B cell (primary cell): ENCODE measurements around the gene COL6A5. TPM values are rescaled to one million over a fixed set of nuclear protein-coding genes. Genes with fewer than 3 reads are reported as not detected.
"Not testable (repeated sequence)": the region's sequence is repeated elsewhere in the genome, so short reads cannot be mapped to it uniquely, and the experiment has no call there.

Experiments
- ATAC-seq: fragments of 200-7000 bp; cut with Tn5 transposase; one replicate; pipeline ENCODE4 v1.10.0; 2021; ENCODE audit warnings: low read depth, mild to moderate bottlenecking, moderate number of reproducible peaks, moderate library complexity
- CTCF ChIA-PET: fragments of 350-600 bp; sonication (Branson Sonifier 250); formaldehyde crosslinking; loops from one replicate; lab custom pipeline; 2021; ENCODE audit warnings: antibody characterized with exemption, inconsistent platforms; lab: Charles Lee
- POLR2A ChIA-PET: fragments of 350-600 bp; sonication (Branson Sonifier 250); formaldehyde crosslinking; loops from one replicate; lab custom pipeline; 2021; ENCODE audit warnings: antibody characterized with exemption; lab: Charles Lee
- DNase-seq: peaks from one replicate; pipeline ENCODE4 v3.0.0; 2013
- H2AFZ ChIP-seq: 2 replicates; pipeline ENCODE4 v1.6.1; 2012; ENCODE audit warnings: mild to moderate bottlenecking, low read depth, low read length; ENCODE audit not compliant: insufficient read depth, poor library complexity, severe bottlenecking
- H3K27ac ChIP-seq, 2 donors: 1 replicate in 1 of 2; 2 replicates in 1 of 2; pipeline ENCODE4 v1.5.1; 2012 to 2013; ENCODE audit warnings: low read length in 2 of 2, mild to moderate bottlenecking in 2 of 2, moderate library complexity in 1 of 2
- H3K27me3 ChIP-seq, 4 experiments: fragments of 200-600 bp in 1 of 4; sonication (generic) in 1 of 4; replicated peaks in 1 of 4; 1 replicate in 2 of 4; 2 replicates in 2 of 4; pipeline versions ENCODE4 v1.6.1 to v1.7.0; 2013 to 2016; ENCODE audit warnings: low read length in 3 of 4, mild to moderate bottlenecking in 2 of 4, mixed read lengths in 1 of 4, moderate library complexity in 1 of 4; ENCODE audit not compliant: insufficient read depth in 4 of 4, control insufficient read depth in 3 of 4; ENCODE audit errors: control extremely low read depth in 1 of 4
- H3K36me3 ChIP-seq, 2 experiments: replicated peaks in 1 of 2; 1 replicate in 1 of 2; 2 replicates in 1 of 2; pipeline versions ENCODE4 v1.6.1 to v1.7.1; 2013; ENCODE audit warnings: low read length in 1 of 2; ENCODE audit not compliant: insufficient read depth in 2 of 2, control insufficient read depth in 1 of 2; ENCODE audit errors: control extremely low read depth in 1 of 2, extremely low read depth in 1 of 2
- H3K4me1 ChIP-seq, 2 donors: fragments of 200-600 bp in 1 of 2; sonication (generic) in 1 of 2; 1 replicate in 1 of 2; 2 replicates in 1 of 2; pipeline versions ENCODE4 v1.5.1 to v1.6.1; 2013 to 2017; ENCODE audit warnings: low read length in 2 of 2; ENCODE audit not compliant: control insufficient read depth in 2 of 2, insufficient read depth in 2 of 2
- H3K4me2 ChIP-seq: replicated peaks from 2 replicates; pipeline ENCODE3; 2012; ENCODE audit warnings: mild to moderate bottlenecking, low read depth, low read length; ENCODE audit not compliant: poor library complexity, severe bottlenecking
- H3K4me3 ChIP-seq, 5 experiments: fragments of 200-600 bp in 1 of 5; sonication (generic) in 1 of 5; 1 replicate in 3 of 5; 2 replicates in 2 of 5; pipeline versions ENCODE4 v1.5.1 to v1.7.0; 2011 to 2016; ENCODE audit warnings: low read length in 4 of 5, mild to moderate bottlenecking in 4 of 5, low read depth in 2 of 5, control low read depth in 1 of 5, moderate library complexity in 1 of 5; ENCODE audit not compliant: insufficient read depth in 1 of 5; ENCODE audit errors: control extremely low read depth in 1 of 5, extremely low read depth in 1 of 5
- H3K79me2 ChIP-seq: fragments of 200-600 bp; sonication (generic); one replicate; pipeline ENCODE4 v1.6.0; 2016; ENCODE audit warnings: low read length; ENCODE audit not compliant: control insufficient read depth, insufficient read depth
- H3K9ac ChIP-seq: fragments of 200-600 bp; sonication (generic); 2 replicates; pipeline ENCODE4 v1.6.1; 2017; ENCODE audit warnings: mild to moderate bottlenecking, low read length, moderate library complexity
- H3K9me3 ChIP-seq, 3 donors: one replicate each; pipeline versions ENCODE4 v1.6.1 to v1.7.1; 2013; ENCODE audit warnings: low read length in 2 of 3; ENCODE audit not compliant: control insufficient read depth in 2 of 3, insufficient read depth in 1 of 3; ENCODE audit errors: control extremely low read depth in 1 of 3
- H4K20me1 ChIP-seq: 2 replicates; pipeline ENCODE4 v1.6.0; 2012; ENCODE audit warnings: mild to moderate bottlenecking, low read length; ENCODE audit not compliant: insufficient read depth, control insufficient read depth, poor library complexity, severe bottlenecking
- H3K27ac Mint-ChIP-seq: one replicate; pipeline ENCODE4 v1.8.0; 2021; ENCODE audit warnings: mixed read lengths
- H3K27me3 Mint-ChIP-seq: one replicate; pipeline ENCODE4 v1.8.0; 2021; ENCODE audit warnings: mixed read lengths
- H3K4me1 Mint-ChIP-seq: one replicate; pipeline ENCODE4 v1.8.0; 2021; ENCODE audit warnings: mixed read lengths
- H3K4me3 Mint-ChIP-seq: one replicate; pipeline ENCODE4 v1.8.0; 2021; ENCODE audit warnings: mixed read lengths
- H3K9me3 Mint-ChIP-seq: one replicate; pipeline ENCODE4 v1.8.0; 2022; ENCODE audit warnings: mixed read lengths; ENCODE audit not compliant: insufficient read depth
- CTCF ChIP-seq: fragments of 200-600 bp; IDR thresholded peaks from one replicate; pipeline ENCODE4 v1.8.0; 2022; ENCODE audit warnings: antibody characterized with exemption, mild to moderate bottlenecking
- EZH2 ChIP-seq: IDR thresholded peaks from 2 replicates; pipeline ENCODE4 v1.6.1; 2012; ENCODE audit warnings: borderline replicate concordance, low read depth, mild to moderate bottlenecking, moderate library complexity, low read length; ENCODE audit not compliant: insufficient read depth, poor library complexity, severe bottlenecking
- WGBS: methylation state at CpG from one replicate; pipeline ENCODE4 v1.1.5; 2013; ENCODE audit warnings: missing lambda C conversion rate; ENCODE audit not compliant: insufficient coverage; 5-methylcytosine and 5-hydroxymethylcytosine counted together
- intact Hi-C: fragments of 100-400 bp; cut with micrococcal nuclease; formaldehyde crosslinking; loops from one replicate; pipeline ENCODE4 v1.10.0; 2022
- polyA plus RNA-seq: library from polyadenylated mRNA; depleted of rRNA; stranded (reverse); fragments of >200 nt; gene quantifications from 2 replicates; pipeline ENCODE4 v1.2.3, GENCODE V29; 2012
- total RNA-seq, 2 donors: library from RNA; stranded (reverse); fragments of 120-200 nt in 1 of 2; gene quantifications; 1 replicate in 1 of 2; 2 replicates in 1 of 2; pipeline versions ENCODE4 v1.2.3 to v1.2.4, GENCODE V29; 2013 to 2022

The COL6A5 gene
- total and polyA plus RNA-seq, 2 donors (not counting 1 experiment from before 2014, with no cell fraction given): not detected

GRCh38 chr3:130430266-130430665 is 84.8 kb downstream of the COL6A5 start:
- no peaks in the 10 kb centered on the region for H3K9me3 Mint-ChIP-seq
- no peaks in the 10 kb centered on the region for H3K4me1 Mint-ChIP-seq
- peaks cover 0 to 3% (median 0%) of the 10 kb centered on the region in 3 donors for H3K9me3 ChIP-seq
- ATAC-seq: no peak
- no peak overlapping the region for H3K27ac Mint-ChIP-seq
- TF ChIP-seq CTCF: no peak
- no peak for TF ChIP-seq EZH2
- H3K27ac ChIP-seq: no peak overlapping the region
- intact Hi-C loops: no loop called here
- H2AFZ ChIP-seq: no peak overlapping the region
- no peak for DNase-seq
- ChIA-PET POLR2A (no interaction called here), CTCF (no interaction called here)
- no peak overlapping the region for H3K4me2 ChIP-seq
- H3K4me3 Mint-ChIP-seq: no peak overlapping the region
- H4K20me1 ChIP-seq: no peaks in the 10 kb centered on the region
- H3K79me2 ChIP-seq: no peaks in the 10 kb centered on the region
- no peak overlapping the region for H3K4me3 ChIP-seq
- no peaks in the 10 kb centered on the region for H3K4me1 ChIP-seq
- H3K27me3 ChIP-seq: no peaks in the 10 kb centered on the region
- peaks cover 3% of the 10 kb centered on the region for H3K27me3 Mint-ChIP-seq
- no peaks in the 10 kb centered on the region for H3K36me3 ChIP-seq
- H3K9ac ChIP-seq: no peak overlapping the region

- ATAC-seq, CTCF ChIA-PET, H3K9me3 ChIP-seq, H3K4me3 ChIP-seq, H3K27ac Mint-ChIP-seq, H4K20me1 ChIP-seq, intact Hi-C loops, H3K4me3 Mint-ChIP-seq, H3K4me2 ChIP-seq, DNase-seq, H3K9ac ChIP-seq, H3K27ac ChIP-seq, H3K9me3 Mint-ChIP-seq, H3K4me1 Mint-ChIP-seq, H3K36me3 ChIP-seq, H3K27me3 ChIP-seq, H3K4me1 ChIP-seq, H3K27me3 Mint-ChIP-seq, POLR2A ChIA-PET, H2AFZ ChIP-seq, H3K79me2 ChIP-seq: not testable (repeated sequence)
- no CpG with 5 or more reads among the region's 10 CpGs for WGBS
These were observed 86.6 kb downstream of the COL6A5 start for GRCh38 chr3:130432086-130432485.
